SK-N-SH (cell line): Measurements from ENCODE around the gene SSBP2.

Experiments used
- CHD2 ChIP-seq: fragments of 150-350 bp; IDR thresholded peaks from 2 replicates; pipeline ENCODE4 v1.6.1; 2018; ENCODE audit warnings: low read length; ENCODE audit not compliant: partially characterized antibody
- CTCF ChIP-seq: fragments of 200-600 bp; sonication (generic); IDR thresholded peaks from 2 replicates; pipeline ENCODE4 v1.6.1; 2017; ENCODE audit warnings: antibody characterized with exemption, mild to moderate bottlenecking, moderate library complexity
- EP300 ChIP-seq, 2 experiments: IDR thresholded peaks; 2 replicates each; pipeline versions ENCODE4 v1.4.0 to v1.6.1; 2012; ENCODE audit warnings: borderline replicate concordance in 1 of 2, low read depth in 1 of 2, low read length in 1 of 2
- JUND ChIP-seq: IDR thresholded peaks from 2 replicates; pipeline ENCODE4 v1.4.0; 2012
- MAX ChIP-seq: IDR thresholded peaks from 2 replicates; pipeline ENCODE4 v1.4.0; 2012; ENCODE audit warnings: low read depth
- NRF1 ChIP-seq: IDR thresholded peaks from 2 replicates; pipeline ENCODE4 v1.6.1; 2012; ENCODE audit warnings: low read depth, mild to moderate bottlenecking, low read length
- PBX3 ChIP-seq: IDR thresholded peaks from 2 replicates; pipeline ENCODE4; 2012
- POLR2AphosphoS5 ChIP-seq: IDR thresholded peaks from 2 replicates; pipeline ENCODE4 v1.6.1; 2012; ENCODE audit warnings: low read depth, low read length
- REST ChIP-seq: IDR thresholded peaks from 2 replicates; pipeline ENCODE4 v1.6.1; 2012; ENCODE audit warnings: mild to moderate bottlenecking, low read depth, low read length, moderate library complexity
- TEAD4 ChIP-seq: IDR thresholded peaks from 2 replicates; pipeline ENCODE4 v1.4.0; 2012; ENCODE audit warnings: mild to moderate bottlenecking, borderline replicate concordance; ENCODE audit not compliant: insufficient read depth
- USF1 ChIP-seq: IDR thresholded peaks from 2 replicates; pipeline ENCODE4 v1.4.0; 2012; ENCODE audit warnings: low read depth, borderline replicate concordance
- USF2 ChIP-seq: fragments of 150-350 bp; IDR thresholded peaks from 2 replicates; pipeline ENCODE4 v1.6.1; 2017; ENCODE audit warnings: antibody characterized with exemption, low read length, low read depth, borderline replicate concordance
- YY1 ChIP-seq: IDR thresholded peaks from 2 replicates; pipeline ENCODE4 v1.4.0; 2012; ENCODE audit warnings: low read depth, mild to moderate bottlenecking

GRCh38 chr5:81604193-81604592 is 146.7 kb downstream of the SSBP2 start:
- TF ChIP-seq REST: no peak
- TF ChIP-seq CTCF: no peak
- no peak for TF ChIP-seq TEAD4
- no peak for TF ChIP-seq MAX
- TF ChIP-seq CHD2: no peak
- no peak for TF ChIP-seq PBX3
- no peak for TF ChIP-seq JUND
- TF ChIP-seq EP300 (IDR thresholded peaks at IDR 0.05; ENCODE audit: borderline replicate concordance in 1 of 2, low read depth in 1 of 2, low read length in 1 of 2): no peak
- TF ChIP-seq YY1: no peak
- no peak for TF ChIP-seq NRF1
- TF ChIP-seq USF2: no peak
- TF ChIP-seq POLR2AphosphoS5: no peak
- TF ChIP-seq USF1: no peak
